ENCODE results near the gene TRPC5OS.

- TF ChIP-seq POLR2A (IDR thresholded peaks at IDR 0.05; ENCODE audit: low read depth, low read length), result no peak
- no peak for TF ChIP-seq POLR2AphosphoS5 (IDR thresholded peaks at IDR 0.05; ENCODE audit: low read depth, low read length)
- no peak for TF ChIP-seq PAX5 (IDR thresholded peaks at IDR 0.05; ENCODE audit: insufficient read depth, low read length, severe bottlenecking)
Observed at GRCh38 chrX:111829345-111829744, 46.6 kb upstream of the TRPC5OS start.
